SK-N-SH (cell line): ENCODE measurements around the gene MEA1. TPM values are rescaled to one million over a fixed set of nuclear protein-coding genes. Genes with fewer than 3 reads are reported as not detected.

Source experiments
- CTCF ChIA-PET: fragments of 300-600, 350-600 bp; formaldehyde crosslinking; extraction: SDS; loops from one replicate; lab custom pipeline; 2021; lab: Yijun Ruan, JAX
- POLR2A ChIA-PET: fragments of 350-600 bp; sonication (Branson Sonifier 250); formaldehyde crosslinking; extraction: SDS; loops from one replicate; lab custom pipeline; 2020; ENCODE audit warnings: antibody characterized with exemption, inconsistent platforms; lab: Yijun Ruan, JAX
- DNase-seq: peaks from one replicate; pipeline ENCODE4 v3.0.0; 2012
- H2AFZ ChIP-seq: fragments of 200-600 bp; sonication (generic); 2 replicates; pipeline ENCODE4 v1.8.1; 2016; ENCODE audit warnings: antibody characterized with exemption, mild to moderate bottlenecking, low read depth
- H3F3A ChIP-seq: fragments of 200-600 bp; sonication (generic); replicated peaks from 2 replicates; pipeline ENCODE3; 2016; ENCODE audit warnings: antibody characterized with exemption, mild to moderate bottlenecking; ENCODE audit not compliant: insufficient read depth
- H3K27ac ChIP-seq, 2 experiments: fragments of 200-500 bp in 1 of 2; fragments of 200-600 bp in 1 of 2; sonication (Bioruptor generic) in 1 of 2; sonication (generic), shearing (Covaris generic) in 1 of 2; 2 replicates each; pipeline versions ENCODE4 v1.5.1 to v1.6.1; 2014 to 2016; ENCODE audit warnings: low read depth in 2 of 2, inconsistent platforms in 1 of 2, low read length in 1 of 2, mild to moderate bottlenecking in 1 of 2, mixed read lengths in 1 of 2
- H3K27me3 ChIP-seq: fragments of 200-600 bp; sonication (generic), shearing (Covaris generic); 2 replicates; pipeline ENCODE4 v1.6.1; 2016; ENCODE audit warnings: mixed run types; ENCODE audit not compliant: insufficient read depth
- H3K36me3 ChIP-seq, 2 experiments: fragments of 200-500 bp in 1 of 2; fragments of 200-600 bp in 1 of 2; sonication (Bioruptor generic) in 1 of 2; sonication (generic) in 1 of 2; replicated peaks in 1 of 2; 2 replicates each; pipeline versions ENCODE3 to v1.5.1; 2014 to 2016; ENCODE audit warnings: low read length in 1 of 2, mild to moderate bottlenecking in 1 of 2; ENCODE audit not compliant: insufficient read depth in 2 of 2, control insufficient read depth in 1 of 2
- H3K4me1 ChIP-seq, 2 experiments: fragments of 200-500 bp in 1 of 2; fragments of 200-600 bp in 1 of 2; sonication (Bioruptor generic) in 1 of 2; sonication (generic), shearing (Covaris generic) in 1 of 2; 2 replicates each; pipeline versions ENCODE4 v1.5.1 to v1.6.1; 2014 to 2016; ENCODE audit warnings: low read depth in 1 of 2, low read length in 1 of 2, mixed run types in 1 of 2; ENCODE audit not compliant: insufficient read depth in 2 of 2, control insufficient read depth in 1 of 2
- H3K4me2 ChIP-seq: fragments of 200-600 bp; sonication (generic), shearing (Covaris generic); 2 replicates; pipeline ENCODE4 v1.6.1; 2017; ENCODE audit warnings: mixed run types
- H3K4me3 ChIP-seq, 2 experiments: fragments of 200-500 bp in 1 of 2; fragments of 200-600 bp in 1 of 2; sonication (Bioruptor generic) in 1 of 2; sonication (generic), shearing (Covaris generic) in 1 of 2; 2 replicates each; pipeline versions ENCODE4 v1.5.1 to v1.8.1; 2014 to 2016; ENCODE audit warnings: low read depth in 2 of 2, inconsistent platforms in 1 of 2, low read length in 1 of 2, mild to moderate bottlenecking in 1 of 2, mixed read lengths in 1 of 2, moderate library complexity in 1 of 2
- H3K79me2 ChIP-seq: fragments of 200-600 bp; sonication (generic); 2 replicates; pipeline ENCODE4 v1.8.1; 2017; ENCODE audit warnings: mild to moderate bottlenecking; ENCODE audit not compliant: insufficient read depth
- H3K9ac ChIP-seq: fragments of 200-600 bp; sonication (generic); 2 replicates; pipeline ENCODE4 v1.6.1; 2017; ENCODE audit warnings: mixed run types
- H3K9me2 ChIP-seq: fragments of 200-600 bp; sonication (generic); 2 replicates; pipeline ENCODE4 v1.6.1; 2017; ENCODE audit warnings: mixed run types
- H3K9me3 ChIP-seq: fragments of 200-600 bp; sonication (generic); 2 replicates; pipeline ENCODE4 v1.6.1; 2017; ENCODE audit warnings: mixed run types, mild to moderate bottlenecking, moderate library complexity
- H4K20me1 ChIP-seq: fragments of 200-600 bp; sonication (generic); 2 replicates; pipeline ENCODE4 v1.6.1; 2017; ENCODE audit warnings: mild to moderate bottlenecking, mixed run types; ENCODE audit not compliant: insufficient read depth
- CTCF ChIP-seq: fragments of 200-600 bp; sonication (generic); IDR thresholded peaks from 2 replicates; pipeline ENCODE4 v1.6.1; 2017; ENCODE audit warnings: antibody characterized with exemption, mild to moderate bottlenecking, moderate library complexity
- ELF1 ChIP-seq: IDR thresholded peaks from 2 replicates; pipeline ENCODE4 v1.4.0; 2012
- FOXJ3 ChIP-seq: sonication (generic); formaldehyde crosslinking; IDR thresholded peaks from 2 replicates; pipeline ENCODE4 v1.5.1; 2020; ENCODE audit warnings: mild to moderate bottlenecking, missing genetic modification reagents
- GABPA ChIP-seq: IDR thresholded peaks from 2 replicates; pipeline ENCODE4 v1.4.0; 2012; ENCODE audit warnings: low read depth, mild to moderate bottlenecking
- IRF3 ChIP-seq: fragments of 150-350 bp; IDR thresholded peaks from 2 replicates; pipeline ENCODE4 v1.6.1; 2016; ENCODE audit warnings: mild to moderate bottlenecking, low read depth, low read length
- MAX ChIP-seq: IDR thresholded peaks from 2 replicates; pipeline ENCODE4 v1.4.0; 2012; ENCODE audit warnings: low read depth
- MEF2A ChIP-seq: IDR thresholded peaks from 2 replicates; pipeline ENCODE4 v1.4.0; 2012; ENCODE audit warnings: low read depth, borderline replicate concordance
- NFIC ChIP-seq: IDR thresholded peaks from 2 replicates; pipeline ENCODE4 v1.4.0; 2012; ENCODE audit warnings: borderline replicate concordance
- PBX3 ChIP-seq: IDR thresholded peaks from 2 replicates; pipeline ENCODE4; 2012
- POLR2AphosphoS5 ChIP-seq: IDR thresholded peaks from 2 replicates; pipeline ENCODE4 v1.6.1; 2012; ENCODE audit warnings: low read depth, low read length
- RAD21 ChIP-seq: IDR thresholded peaks from 2 replicates; pipeline ENCODE4 v1.6.1; 2012; ENCODE audit warnings: mild to moderate bottlenecking, low read length
- RCOR1 ChIP-seq: fragments of 150-350 bp; IDR thresholded peaks from 2 replicates; pipeline ENCODE4 v1.6.1; 2017; ENCODE audit warnings: antibody characterized with exemption, low read length
- REST ChIP-seq: IDR thresholded peaks from 2 replicates; pipeline ENCODE4 v1.6.1; 2012; ENCODE audit warnings: mild to moderate bottlenecking, low read depth, low read length, moderate library complexity
- RFX5 ChIP-seq: IDR thresholded peaks from 2 replicates; pipeline ENCODE4 v1.6.1; 2012; ENCODE audit warnings: mild to moderate bottlenecking, improper control_type of control experiment, low read length
- SIN3A ChIP-seq: IDR thresholded peaks from 2 replicates; pipeline ENCODE4 v1.6.1; 2012; ENCODE audit warnings: low read depth, mild to moderate bottlenecking, low read length, moderate library complexity, borderline replicate concordance
- SMC3 ChIP-seq: IDR thresholded peaks from 2 replicates; pipeline ENCODE4 v1.6.1; 2012; ENCODE audit warnings: low read depth, low read length, improper control_type of control experiment
- TAF1 ChIP-seq: IDR thresholded peaks from 2 replicates; pipeline ENCODE4 v1.6.1; 2012; ENCODE audit warnings: low read depth, mild to moderate bottlenecking, low read length, moderate library complexity, borderline replicate concordance
- TCF12 ChIP-seq: IDR thresholded peaks from 2 replicates; pipeline ENCODE4 v1.4.0; 2012
- YY1 ChIP-seq: IDR thresholded peaks from 2 replicates; pipeline ENCODE4 v1.4.0; 2012; ENCODE audit warnings: low read depth, mild to moderate bottlenecking
- WGBS: methylation state at CpG from one replicate; pipeline ENCODE4 v1.1.6; 2017; ENCODE audit warnings: low lambda C conversion rate; 5-methylcytosine and 5-hydroxymethylcytosine counted together
- polyA plus RNA-seq, 3 experiments: library from polyadenylated mRNA; depleted of rRNA; stranded (reverse); fragments of >200 nt; gene quantifications; 2 replicates each; pipeline ENCODE4 v1.2.3, GENCODE V29; 2012

MEA1 gene
- polyA plus RNA-seq, 1 of the 3 experiments (the other 2 are of a cell fraction) = 171 TPM

- peaks cover 44% of the 10 kb centered on the region for H3F3A ChIP-seq
- H3K79me2 ChIP-seq = peaks cover 46% of the 10 kb centered on the region
- H3K9ac ChIP-seq = no peak overlapping the region
- TF ChIP-seq REST (no peak), SMC3 (no peak), RFX5 (no peak), RCOR1 (no peak), IRF3 (no peak), TAF1 (no peak), CTCF (no peak), RAD21 (no peak), GABPA (no peak), PBX3 (no peak), MAX (no peak), FOXJ3 (no peak), YY1 (no peak), POLR2AphosphoS5 (no peak), SIN3A (no peak), ELF1 (no peak), MEF2A (no peak), NFIC (no peak), TCF12 (no peak)
- ChIA-PET POLR2A (interaction anchor here (1.2 to 1.3 kb wide), 2 partner anchors 27 to 119 kb away, joined by 3 read pairs; no protein-coding TSS in a partner anchor), CTCF (interaction anchor here (1.6 to 2.4 kb wide), 2 partner anchors 12 to 119 kb away, joined by 3 to 5 read pairs; no protein-coding TSS in a partner anchor)
- no peak overlapping the region for H3K4me2 ChIP-seq
- H2AFZ ChIP-seq = no peak overlapping the region
- H3K27me3 ChIP-seq = no peaks in the 10 kb centered on the region
- H4K20me1 ChIP-seq = peaks cover 10% of the 10 kb centered on the region; the same call in 1 of the 2 replicates
- H3K4me1 ChIP-seq = peaks cover 8 to 14% of the 10 kb centered on the region in 2 experiments; a peak in 3 of 4 replicates
- H3K9me2 ChIP-seq = no peaks in the 10 kb centered on the region
- H3K4me3 ChIP-seq = no peak overlapping the region
- H3K9me3 ChIP-seq = no peaks in the 10 kb centered on the region
- peaks cover 36 to 59% of the 10 kb centered on the region in 2 experiments for H3K36me3 ChIP-seq
- H3K27ac ChIP-seq = no peak overlapping the region
- 63% methylated on average over 2 of the region's 2 CpGs for WGBS
- DNase-seq = no peak
Observed at GRCh38 chr6:43024436-43024835, 10.7 kb upstream of the MEA1 start.
